GM12878 (cell line): ENCODE data around the gene SMIM10. TPM values are rescaled to one million over a fixed set of nuclear protein-coding genes. Genes with fewer than 3 reads are reported as not detected.

Source experiments
- ATAC-seq: fragments of 200-7000 bp; cut with Tn5 transposase; 3 replicates; pipeline ENCODE4 v1.9.1; 2020; ENCODE audit warnings: mild to moderate bottlenecking, moderate library complexity
- BruUV-seq: library from RNA; stranded (reverse); fragments of 400-500 nt; replicated peaks from 2 replicates; lab custom pipeline; 2021; lab: Mats Ljungman, UMichigan
- CTCF ChIA-PET: fragments of 300-600 bp; sonication (Branson Sonifier 250); formaldehyde crosslinking; extraction: SDS; loops from one replicate; lab custom pipeline; 2021; ENCODE audit warnings: inconsistent platforms; lab: Yijun Ruan, JAX
- POLR2A ChIA-PET: fragments of 350-600 bp; formaldehyde crosslinking; extraction: SDS; loops from one replicate; lab custom pipeline; 2021; ENCODE audit warnings: inconsistent platforms; lab: Charles Lee
- RAD21 ChIA-PET: fragments of 300-600 bp; sonication (Branson Sonifier 250); formaldehyde crosslinking; loops from one replicate; lab custom pipeline; 2023; ENCODE audit warnings: antibody characterized with exemption; ENCODE audit not compliant: unreplicated experiment; lab: Charles Lee
- SMC1A ChIA-PET: fragments of 300-600 bp; sonication (Branson Sonifier 250); formaldehyde crosslinking; loops from one replicate; lab custom pipeline; 2023; ENCODE audit not compliant: unreplicated experiment, uncharacterized antibody; lab: Charles Lee
- DNase-seq: peaks from one replicate; pipeline ENCODE4 v3.0.0-alpha.2; 2011; ENCODE audit warnings: low read depth, low spot score
- FAIRE-seq: peaks from 3 replicates; lab custom pipeline; 2011; peaks lifted over from hg19 to GRCh38; lab: Jason Lieb, UNC
- H2AFZ ChIP-seq: 2 replicates; pipeline ENCODE4 v1.6.0; 2011; ENCODE audit warnings: low read depth, low read length, control low read depth; ENCODE audit not compliant: control insufficient read depth
- H3K27ac ChIP-seq: 2 replicates; pipeline ENCODE4 v1.5.1; 2011; ENCODE audit warnings: control low read depth; ENCODE audit not compliant: control insufficient read depth, insufficient read depth
- H3K27me3 ChIP-seq, 2 experiments: replicated peaks in 1 of 2; 2 replicates each; pipeline versions ENCODE4 v1.6.0 to v1.6.1; 2011; ENCODE audit warnings: low read length in 1 of 2; ENCODE audit not compliant: control insufficient read depth in 2 of 2, insufficient read depth in 2 of 2
- H3K36me3 ChIP-seq, 2 experiments: 2 replicates each; pipeline ENCODE4 v1.5.1; 2011; ENCODE audit warnings: low read length in 1 of 2; ENCODE audit not compliant: control insufficient read depth in 2 of 2, insufficient read depth in 2 of 2
- H3K4me1 ChIP-seq: 2 replicates; pipeline ENCODE4 v1.6.1; 2011; ENCODE audit warnings: mild to moderate bottlenecking, low read length, moderate library complexity, mixed read lengths; ENCODE audit not compliant: control insufficient read depth, insufficient read depth
- H3K4me2 ChIP-seq: 2 replicates; pipeline ENCODE4 v1.6.0; 2011; ENCODE audit warnings: control low read depth; ENCODE audit not compliant: control insufficient read depth, insufficient read depth
- H3K4me3 ChIP-seq: fragments of 200-600 bp; sonication (generic); 2 replicates; pipeline ENCODE4 v1.5.1; 2016
- H3K79me2 ChIP-seq: 2 replicates; pipeline ENCODE4 v1.6.0; 2011; ENCODE audit warnings: low read length; ENCODE audit not compliant: control insufficient read depth, insufficient read depth
- H3K9ac ChIP-seq: 2 replicates; pipeline ENCODE4 v1.8.0; 2011; ENCODE audit warnings: low read length, control low read depth, mixed read lengths; ENCODE audit not compliant: control insufficient read depth, insufficient read depth
- H3K9me3 ChIP-seq: replicated peaks from 3 replicates; pipeline ENCODE4 v1.5.1; 2011; ENCODE audit warnings: mild to moderate bottlenecking, low read length; ENCODE audit not compliant: control insufficient read depth, insufficient read depth
- H4K20me1 ChIP-seq: 2 replicates; pipeline ENCODE4 v1.6.0; 2011; ENCODE audit not compliant: control insufficient read depth, insufficient read depth
- BCL11A ChIP-seq: IDR thresholded peaks from 2 replicates; pipeline ENCODE4 v1.6.1; 2011; ENCODE audit warnings: low read depth, low read length
- CREB1 ChIP-seq: IDR thresholded peaks from 2 replicates; pipeline ENCODE4 v1.6.1; 2012; ENCODE audit warnings: low read depth, mild to moderate bottlenecking, inconsistent platforms
- CREM ChIP-seq: IDR thresholded peaks from 2 replicates; pipeline ENCODE4 v1.6.1; 2014; ENCODE audit warnings: antibody characterized with exemption, low read depth
- KLF5 ChIP-seq: fragments of 450-650 bp; IDR thresholded peaks from 2 replicates; pipeline ENCODE4 v1.6.1; 2014; ENCODE audit warnings: mild to moderate bottlenecking; ENCODE audit not compliant: partially characterized antibody
- NFYA ChIP-seq: IDR thresholded peaks from 2 replicates; pipeline ENCODE4 v1.6.1; 2011; ENCODE audit warnings: low read depth, mild to moderate bottlenecking, low read length, improper control_type of control experiment, borderline replicate concordance
- NR2F1 ChIP-seq: fragments of 450-650 bp; conservative IDR thresholded peaks from 2 replicates; pipeline ENCODE4 v1.6.1; 2017; ENCODE audit warnings: mild to moderate bottlenecking
- RB1 ChIP-seq: fragments of 450-650 bp; formaldehyde crosslinking; IDR thresholded peaks from 2 replicates; pipeline ENCODE4 v1.6.1; 2017; ENCODE audit warnings: mild to moderate bottlenecking, borderline replicate concordance
- SIX5 ChIP-seq: IDR thresholded peaks from 2 replicates; pipeline ENCODE4 v1.6.1; 2011; ENCODE audit warnings: mild to moderate bottlenecking, low read depth, low read length, moderate library complexity; ENCODE audit not compliant: severe bottlenecking
- SMC3 ChIP-seq: IDR thresholded peaks from 2 replicates; pipeline ENCODE4 v1.6.1; 2011; ENCODE audit warnings: low read length, improper control_type of control experiment, borderline replicate concordance
- STAT3 ChIP-seq: IDR thresholded peaks from 2 replicates; pipeline ENCODE4 v1.6.1; 2011; ENCODE audit warnings: low read depth, low read length, improper control_type of control experiment
- ZNF622 ChIP-seq: fragments of 450-650 bp; IDR thresholded peaks from 2 replicates; pipeline ENCODE4 v1.6.1; 2017; ENCODE audit warnings: mild to moderate bottlenecking, inconsistent platforms
- WGBS: methylation state at CpG from one replicate; pipeline ENCODE4 v1.1.6; 2016; ENCODE audit warnings: low lambda C conversion rate; ENCODE audit not compliant: insufficient replicate concordance, insufficient coverage; ENCODE audit errors: missing lambda C conversion rate; 5-methylcytosine and 5-hydroxymethylcytosine counted together
- in situ Hi-C: fragments of 300-500 bp; cut with MboI; formaldehyde crosslinking; loops from 9 replicates; pipeline ENCODE4 v1.14.3; 2018; ENCODE audit warnings: mixed read lengths
- intact Hi-C: fragments of 100-400 bp; cut with micrococcal nuclease; formaldehyde crosslinking; loops from one replicate; pipeline ENCODE4 v1.14.2; 2022; ENCODE audit not compliant: unreplicated experiment
- polyA plus RNA-seq, 11 experiments: library from polyadenylated mRNA; depleted of rRNA in 4 of 11; unstranded in 6 of 11; stranded (reverse) in 5 of 11; fragments of >200 nt; fragmentation: Nextera tagmentation in 4 of 11; fragmentation: Illumina TruSeq in 1 of 11; extraction: Ambion mirVana in 4 of 11; extraction: Trizol in 1 of 11; gene quantifications; 1 replicate in 1 of 11; 2 replicates in 10 of 11; pipeline versions ENCODE4 v1.2.1 to v1.2.3, GENCODE V29; 2011 to 2016; ENCODE audit warnings: inconsistent platforms in 2 of 11, missing spikeins in 2 of 11, low read depth in 1 of 11
- total RNA-seq, 4 experiments: library from RNA; depleted of rRNA in 3 of 4; stranded (reverse); fragments of >200 nt in 3 of 4; fragmentation: Illumina TruSeq in 1 of 4; extraction: Trizol in 1 of 4; gene quantifications; 2 replicates each; pipeline versions ENCODE4 v1.2.1 to v1.2.3, GENCODE V29; 2013 to 2021
- TF ChIP-seq, protein P1 (sequence below): fragments of 150-350 bp; IDR thresholded peaks from 2 replicates; pipeline ENCODE4 v1.6.1; 2014; ENCODE audit warnings: mild to moderate bottlenecking, low read depth, low read length

The SMIM10 gene
- total and polyA plus RNA-seq, 10 of the 15 experiments (the other 5 are each of a cell fraction or from before 2014, with no cell fraction given): 0.04 to 0.16 (median 0.10) TPM; not detected in 6

DNA sequence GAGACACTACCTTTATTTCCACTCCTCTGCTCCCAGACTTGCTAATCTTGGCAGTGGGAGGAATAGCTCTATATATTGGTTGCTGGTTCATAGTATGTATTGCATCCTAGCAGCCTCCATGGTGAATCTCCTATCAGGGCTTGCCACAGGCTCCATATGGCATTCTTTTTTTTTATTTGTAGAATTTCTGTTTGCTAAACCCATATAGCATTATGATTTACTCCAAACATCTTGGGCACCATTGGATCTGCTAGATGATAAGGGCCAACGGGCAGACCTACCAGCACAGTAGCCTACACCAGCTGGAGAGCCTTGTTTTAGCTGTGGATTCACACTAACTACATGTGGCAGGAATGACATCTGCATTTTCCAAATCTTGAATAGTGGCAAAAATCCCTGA, 6.9 kb downstream of the SMIM10 start:
- RAD21 ChIA-PET: no interaction called here
- 0% methylated on average over 1 of the region's 1 CpG for WGBS
- no peaks in the 10 kb centered on the region for H3K36me3 ChIP-seq
- SMC1A ChIA-PET: no interaction called here
- H3K4me2 ChIP-seq: no peak overlapping the region
- no peaks in the 10 kb centered on the region for H4K20me1 ChIP-seq
- H3K27me3 ChIP-seq: no peaks in the 10 kb centered on the region; a peak in 1 of 4 replicates
- no peaks in the 10 kb centered on the region for H3K4me1 ChIP-seq
- intact Hi-C loops: loop anchor here (10.0 kb wide), 1 partner anchor 513 kb away; no protein-coding TSS in a partner anchor
- in situ Hi-C loops: no loop called here
- no peak overlapping the region for H3K4me3 ChIP-seq
- no peak overlapping the region for H3K27ac ChIP-seq
- ATAC-seq: no peak
- H3K9me3 ChIP-seq: no peaks in the 10 kb centered on the region
- POLR2A ChIA-PET: no interaction called here
- no TSS peak for BruUV-seq
- H2AFZ ChIP-seq: no peak overlapping the region
- CTCF ChIA-PET: no interaction called here
- no peak for DNase-seq
- TF ChIP-seq BCL11A (no peak), ZNF622 (no peak), NFYA (no peak), STAT3 (no peak), KLF5 (no peak), SMC3 (no peak), CREB1 (no peak), SIX5 (no peak), RB1 (no peak), NR2F1 (no peak), CREM (no peak)
- TF ChIP-seq, protein P1, sequence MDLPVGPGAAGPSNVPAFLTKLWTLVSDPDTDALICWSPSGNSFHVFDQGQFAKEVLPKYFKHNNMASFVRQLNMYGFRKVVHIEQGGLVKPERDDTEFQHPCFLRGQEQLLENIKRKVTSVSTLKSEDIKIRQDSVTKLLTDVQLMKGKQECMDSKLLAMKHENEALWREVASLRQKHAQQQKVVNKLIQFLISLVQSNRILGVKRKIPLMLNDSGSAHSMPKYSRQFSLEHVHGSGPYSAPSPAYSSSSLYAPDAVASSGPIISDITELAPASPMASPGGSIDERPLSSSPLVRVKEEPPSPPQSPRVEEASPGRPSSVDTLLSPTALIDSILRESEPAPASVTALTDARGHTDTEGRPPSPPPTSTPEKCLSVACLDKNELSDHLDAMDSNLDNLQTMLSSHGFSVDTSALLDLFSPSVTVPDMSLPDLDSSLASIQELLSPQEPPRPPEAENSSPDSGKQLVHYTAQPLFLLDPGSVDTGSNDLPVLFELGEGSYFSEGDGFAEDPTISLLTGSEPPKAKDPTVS: no peak
- H3K9ac ChIP-seq: no peak overlapping the region
- no peaks in the 10 kb centered on the region for H3K79me2 ChIP-seq
- FAIRE-seq: no peak
